Measurements from ENCODE around the gene FNDC1. TPM values are rescaled to one million over a fixed set of nuclear protein-coding genes. Genes with fewer than 3 reads are reported as not detected.

Gene FNDC1
- total RNA-seq, 1 donor from 2014 or later, result 0.64 TPM

DNA sequence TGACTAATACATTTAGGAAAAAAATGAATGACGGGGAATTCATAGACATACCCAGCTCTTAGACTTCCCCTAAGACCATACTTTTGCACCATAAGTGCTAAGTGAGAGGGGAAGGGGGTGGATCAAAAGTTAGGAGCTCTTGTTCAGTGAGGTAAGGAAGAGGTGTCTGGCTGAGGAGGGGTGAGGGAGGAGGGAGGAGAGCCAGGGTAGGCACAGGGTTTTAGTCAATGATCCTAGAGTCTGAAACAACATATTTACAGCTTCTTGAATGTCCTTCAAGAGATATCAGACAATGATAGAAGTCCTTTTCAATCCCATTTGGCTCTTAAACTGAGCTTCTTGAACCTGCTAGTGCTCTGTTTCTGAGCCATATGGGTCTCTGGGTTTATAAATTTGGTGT is 135.4 kb downstream of the FNDC1 start:
- Mint-ChIP-seq H3K27ac (ENCODE audit: unreplicated experiment) (no peak overlapping the region), H3K4me1 (ENCODE audit: unreplicated experiment) (no peaks in the 10 kb centered on the region), H3K4me3 (ENCODE audit: unreplicated experiment) (no peak overlapping the region), H3K27me3 (ENCODE audit: unreplicated experiment) (peaks cover 3% of the 10 kb centered on the region), H3K36me3 (ENCODE audit: unreplicated experiment) (no peaks in the 10 kb centered on the region), H3K9me3 (ENCODE audit: unreplicated experiment) (no peaks in the 10 kb centered on the region)
- TF ChIP-seq, protein P1, sequence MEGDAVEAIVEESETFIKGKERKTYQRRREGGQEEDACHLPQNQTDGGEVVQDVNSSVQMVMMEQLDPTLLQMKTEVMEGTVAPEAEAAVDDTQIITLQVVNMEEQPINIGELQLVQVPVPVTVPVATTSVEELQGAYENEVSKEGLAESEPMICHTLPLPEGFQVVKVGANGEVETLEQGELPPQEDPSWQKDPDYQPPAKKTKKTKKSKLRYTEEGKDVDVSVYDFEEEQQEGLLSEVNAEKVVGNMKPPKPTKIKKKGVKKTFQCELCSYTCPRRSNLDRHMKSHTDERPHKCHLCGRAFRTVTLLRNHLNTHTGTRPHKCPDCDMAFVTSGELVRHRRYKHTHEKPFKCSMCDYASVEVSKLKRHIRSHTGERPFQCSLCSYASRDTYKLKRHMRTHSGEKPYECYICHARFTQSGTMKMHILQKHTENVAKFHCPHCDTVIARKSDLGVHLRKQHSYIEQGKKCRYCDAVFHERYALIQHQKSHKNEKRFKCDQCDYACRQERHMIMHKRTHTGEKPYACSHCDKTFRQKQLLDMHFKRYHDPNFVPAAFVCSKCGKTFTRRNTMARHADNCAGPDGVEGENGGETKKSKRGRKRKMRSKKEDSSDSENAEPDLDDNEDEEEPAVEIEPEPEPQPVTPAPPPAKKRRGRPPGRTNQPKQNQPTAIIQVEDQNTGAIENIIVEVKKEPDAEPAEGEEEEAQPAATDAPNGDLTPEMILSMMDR (IDR thresholded peaks at IDR 0.05), result no peak
- DNase-seq (ENCODE audit: extremely low spot score, unreplicated experiment), result no peak

GRCh38 chr6:159305159-159305558 is 136.0 kb downstream of the FNDC1 start:
- H3K36me3 Mint-ChIP-seq (ENCODE audit: unreplicated experiment), result no peaks in the 10 kb centered on the region

DNA sequence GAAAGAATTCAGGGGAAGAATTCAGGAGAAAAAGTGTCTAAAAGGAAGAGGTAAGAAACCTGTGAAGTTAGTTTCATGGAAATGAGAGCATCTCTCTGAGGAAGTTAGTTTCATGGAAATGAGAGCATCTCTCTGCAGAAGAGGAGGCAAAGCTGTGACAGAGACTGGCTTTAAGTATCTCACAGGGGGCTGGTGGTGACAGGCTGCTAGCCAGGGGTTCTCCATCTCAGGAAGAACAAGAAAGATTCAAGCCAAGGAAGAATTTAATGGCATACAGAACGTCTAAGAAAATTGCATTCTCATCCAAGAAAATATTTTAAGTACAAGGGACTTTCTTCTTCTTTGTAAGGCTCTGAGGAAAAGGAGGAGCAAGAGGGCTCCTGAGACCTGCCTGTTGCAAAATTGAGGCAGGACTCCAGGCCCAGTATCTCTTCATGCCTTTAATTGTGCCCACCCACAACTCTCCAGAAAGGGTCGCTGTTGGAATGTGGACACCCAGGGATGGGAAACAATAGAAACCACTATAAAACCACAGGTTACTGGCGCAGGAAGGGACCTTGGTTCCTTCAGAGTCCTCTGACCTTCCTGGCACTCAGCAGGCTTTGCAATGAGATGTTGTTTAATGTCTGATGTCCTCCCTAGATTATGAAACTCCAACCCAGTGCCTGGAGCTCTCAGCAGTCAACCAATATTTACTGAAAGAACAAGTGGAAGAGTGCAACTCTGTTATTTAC is 136.8 kb downstream of the FNDC1 start:
- H3K27me3 Mint-ChIP-seq (ENCODE audit: unreplicated experiment), result peaks cover 3% of the 10 kb centered on the region
- TF ChIP-seq, protein P1 (IDR thresholded peaks at IDR 0.05), result no peak

More at GRCh38 chr6:159305159-159305558, 136.0 kb downstream of the FNDC1 start:
- Mint-ChIP-seq H3K4me1 (ENCODE audit: unreplicated experiment) (no peaks in the 10 kb centered on the region), H3K27me3 (ENCODE audit: unreplicated experiment) (peaks cover 3% of the 10 kb centered on the region), H3K27ac (ENCODE audit: unreplicated experiment) (no peak overlapping the region), H3K9me3 (ENCODE audit: unreplicated experiment) (no peaks in the 10 kb centered on the region), H3K4me3 (ENCODE audit: unreplicated experiment) (no peak overlapping the region)
- DNase-seq (ENCODE audit: extremely low spot score, unreplicated experiment), result no peak
- TF ChIP-seq, protein P1 (IDR thresholded peaks at IDR 0.05), result no peak

DNA sequence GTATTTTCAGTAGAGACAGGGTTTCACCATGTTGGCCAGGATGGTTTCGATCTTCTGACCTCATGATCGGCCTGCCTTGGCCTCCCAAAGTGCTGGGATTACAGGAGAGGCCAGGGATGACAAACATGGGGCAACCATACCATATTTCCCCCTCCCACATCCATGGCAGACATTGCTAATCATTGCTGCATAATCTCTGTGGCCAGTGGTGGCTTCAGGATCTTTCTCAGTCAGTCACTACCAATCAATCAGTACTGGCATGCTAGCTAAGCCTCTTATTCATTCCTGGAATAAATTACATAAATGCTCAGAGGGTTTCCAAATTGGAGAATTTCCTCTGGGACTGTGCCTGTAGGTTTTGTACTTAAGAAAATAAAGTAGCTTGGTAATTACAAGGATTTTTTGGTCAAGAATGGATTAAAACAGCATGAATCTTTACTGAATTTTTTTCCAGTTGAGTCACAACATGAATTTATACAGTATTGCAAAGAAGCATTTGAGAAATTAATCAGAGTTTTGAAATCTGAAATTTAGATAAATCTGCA is 138.1 kb downstream of the FNDC1 start:
- TF ChIP-seq, protein P1 (IDR thresholded peaks at IDR 0.05), result no peak
- DNase-seq (ENCODE audit: extremely low spot score, unreplicated experiment), result no peak
- Mint-ChIP-seq H3K4me3 (ENCODE audit: unreplicated experiment) (no peak overlapping the region), H3K4me1 (ENCODE audit: unreplicated experiment) (no peaks in the 10 kb centered on the region), H3K36me3 (ENCODE audit: unreplicated experiment) (no peaks in the 10 kb centered on the region), H3K27me3 (ENCODE audit: unreplicated experiment) (peaks cover 3% of the 10 kb centered on the region), H3K27ac (ENCODE audit: unreplicated experiment) (no peak overlapping the region), H3K9me3 (ENCODE audit: unreplicated experiment) (no peaks in the 10 kb centered on the region)

More for the DNA sequence above, 136.8 kb downstream of the FNDC1 start:
- Mint-ChIP-seq H3K36me3 (ENCODE audit: unreplicated experiment) (no peaks in the 10 kb centered on the region), H3K4me1 (ENCODE audit: unreplicated experiment) (no peaks in the 10 kb centered on the region), H3K9me3 (ENCODE audit: unreplicated experiment) (no peaks in the 10 kb centered on the region), H3K27ac (ENCODE audit: unreplicated experiment) (no peak overlapping the region), H3K4me3 (ENCODE audit: unreplicated experiment) (no peak overlapping the region)
- DNase-seq (ENCODE audit: extremely low spot score, unreplicated experiment), result no peak

- TF ChIP-seq, protein P1 (IDR thresholded peaks at IDR 0.05), result no peak
- Mint-ChIP-seq H3K27me3 (ENCODE audit: unreplicated experiment) (no peaks in the 10 kb centered on the region), H3K4me1 (ENCODE audit: unreplicated experiment) (no peaks in the 10 kb centered on the region), H3K9me3 (ENCODE audit: unreplicated experiment) (no peaks in the 10 kb centered on the region), H3K27ac (ENCODE audit: unreplicated experiment) (no peak overlapping the region), H3K36me3 (ENCODE audit: unreplicated experiment) (no peaks in the 10 kb centered on the region), H3K4me3 (ENCODE audit: unreplicated experiment) (no peak overlapping the region)
- DNase-seq (ENCODE audit: extremely low spot score, unreplicated experiment), result no peak
These were observed 139.0 kb downstream of the FNDC1 start for GRCh38 chr6:159308198-159308597.

Data from osteocyte (in vitro differentiated cells).